Measurements from ENCODE around the gene RNFT2. TPM values are rescaled to one million over a fixed set of nuclear protein-coding genes. Genes with fewer than 3 reads are reported as not detected.

RNFT2 gene
- total RNA-seq, 1 donor from 2014 or later = 16.3 TPM

- no peak for TF ChIP-seq CTCF (IDR thresholded peaks at IDR 0.05; ENCODE audit: insufficient read depth, low read length, poor library complexity, severe bottlenecking)
- Histone ChIP-seq H3K4me3 (ENCODE audit: low read depth, low read length) (no peak overlapping the region), H3K27me3 (ENCODE audit: control insufficient read depth, insufficient read depth, low read length) (no peaks in the 10 kb centered on the region), H3K36me3 (ENCODE audit: control insufficient read depth, insufficient read depth, low read length) (no peaks in the 10 kb centered on the region)
- no peak for DNase-seq (ENCODE audit: low read depth)
Observed at GRCh38 chr12:116761499-116761898, 23.4 kb downstream of the RNFT2 start.

GRCh38 chr12:116765271-116765670 is 27.2 kb downstream of the RNFT2 start:
- Histone ChIP-seq H3K4me3 (ENCODE audit: low read depth, low read length) (no peak overlapping the region), H3K36me3 (ENCODE audit: control insufficient read depth, insufficient read depth, low read length) (no peaks in the 10 kb centered on the region), H3K27me3 (ENCODE audit: control insufficient read depth, insufficient read depth, low read length) (no peaks in the 10 kb centered on the region)
- TF ChIP-seq CTCF (IDR thresholded peaks at IDR 0.05; ENCODE audit: insufficient read depth, low read length, poor library complexity, severe bottlenecking) = no peak
- DNase-seq (ENCODE audit: low read depth) = peak; percentile 73

- TF ChIP-seq CTCF (IDR thresholded peaks at IDR 0.05; ENCODE audit: insufficient read depth, low read length, poor library complexity, severe bottlenecking) = no peak
- Histone ChIP-seq H3K4me3 (ENCODE audit: low read depth, low read length) (no peak overlapping the region), H3K36me3 (ENCODE audit: control insufficient read depth, insufficient read depth, low read length) (no peaks in the 10 kb centered on the region), H3K27me3 (ENCODE audit: control insufficient read depth, insufficient read depth, low read length) (no peaks in the 10 kb centered on the region)
- DNase-seq (ENCODE audit: low read depth) = no peak
Observed at GRCh38 chr12:116766285-116766684, 28.2 kb downstream of the RNFT2 start.

- TF ChIP-seq CTCF (IDR thresholded peaks at IDR 0.05; ENCODE audit: insufficient read depth, low read length, poor library complexity, severe bottlenecking) = no peak
- H3K4me3 ChIP-seq (ENCODE audit: low read depth, low read length) = no peak overlapping the region
- no peak for DNase-seq (ENCODE audit: low read depth)
- H3K27me3 ChIP-seq (ENCODE audit: control insufficient read depth, insufficient read depth, low read length) = no peaks in the 10 kb centered on the region
- H3K36me3 ChIP-seq (ENCODE audit: control insufficient read depth, insufficient read depth, low read length) = no peaks in the 10 kb centered on the region
Observed at GRCh38 chr12:116766746-116767145, 28.6 kb downstream of the RNFT2 start.

- Histone ChIP-seq H3K36me3 (ENCODE audit: control insufficient read depth, insufficient read depth, low read length) (no peaks in the 10 kb centered on the region), H3K27me3 (ENCODE audit: control insufficient read depth, insufficient read depth, low read length) (no peaks in the 10 kb centered on the region), H3K4me3 (ENCODE audit: low read depth, low read length) (no peak overlapping the region)
- no peak for TF ChIP-seq CTCF (IDR thresholded peaks at IDR 0.05; ENCODE audit: insufficient read depth, low read length, poor library complexity, severe bottlenecking)
- no peak for DNase-seq (ENCODE audit: low read depth)
Observed at GRCh38 chr12:116771651-116772050, 33.5 kb downstream of the RNFT2 start.

- no peak overlapping the region for H3K4me3 ChIP-seq (ENCODE audit: low read depth, low read length)
- no peak for TF ChIP-seq CTCF (IDR thresholded peaks at IDR 0.05; ENCODE audit: insufficient read depth, low read length, poor library complexity, severe bottlenecking)
- H3K27me3 ChIP-seq (ENCODE audit: control insufficient read depth, insufficient read depth, low read length) = no peaks in the 10 kb centered on the region
- H3K36me3 ChIP-seq (ENCODE audit: control insufficient read depth, insufficient read depth, low read length) = no peaks in the 10 kb centered on the region
- no peak for DNase-seq (ENCODE audit: low read depth)
Observed at GRCh38 chr12:116773276-116773731, 35.2 kb downstream of the RNFT2 start.

Data from kidney epithelial cell (primary cell).